GM18873 (cell line): Measurements from ENCODE around the gene MXD3.
"Not testable (repeated sequence)": the region's sequence is repeated elsewhere in the genome, so short reads cannot be mapped to it uniquely, and the experiment has no call there.

Experiments
- ATAC-seq: cut with Tn5 transposase; IDR thresholded peaks from one replicate; pipeline ENCODE4 v1.9.1; 2021; ENCODE audit warnings: mild to moderate bottlenecking, moderate library complexity, moderate number of reproducible peaks; ENCODE audit not compliant: unreplicated experiment, low FRiP score

Gene MXD3

GRCh38 chr5:177306674-177307543 is 4.8 kb downstream of the MXD3 start:
- ATAC-seq, result no peak

DNA sequence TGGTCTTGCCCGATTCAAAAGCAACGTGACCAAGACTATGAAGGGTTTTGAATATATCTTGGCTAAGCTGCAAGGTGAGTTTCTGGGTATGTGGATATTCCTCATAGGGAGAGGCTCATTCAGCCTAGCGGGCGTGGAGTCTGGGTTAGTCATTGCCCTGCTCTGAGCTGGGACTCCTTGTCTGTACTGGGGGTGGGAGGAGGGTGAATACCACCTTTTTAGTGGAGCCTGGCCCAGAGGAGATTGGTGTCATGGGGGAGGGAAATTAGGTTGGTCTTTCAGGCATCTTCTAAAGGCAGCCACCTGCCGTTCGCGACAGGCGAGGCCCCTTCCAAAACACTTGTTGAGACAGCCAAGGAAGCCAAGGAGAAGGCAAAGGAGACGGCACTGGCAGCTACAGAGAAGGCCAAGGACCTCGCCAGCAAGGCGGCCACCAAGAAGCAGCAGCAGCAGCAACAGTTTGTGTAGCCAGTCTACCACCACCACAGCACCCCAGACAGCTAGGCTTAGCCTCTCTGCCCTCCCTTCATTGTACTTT is 5.5 kb downstream of the MXD3 start:
- ATAC-seq, result not testable (repeated sequence)

DNA sequence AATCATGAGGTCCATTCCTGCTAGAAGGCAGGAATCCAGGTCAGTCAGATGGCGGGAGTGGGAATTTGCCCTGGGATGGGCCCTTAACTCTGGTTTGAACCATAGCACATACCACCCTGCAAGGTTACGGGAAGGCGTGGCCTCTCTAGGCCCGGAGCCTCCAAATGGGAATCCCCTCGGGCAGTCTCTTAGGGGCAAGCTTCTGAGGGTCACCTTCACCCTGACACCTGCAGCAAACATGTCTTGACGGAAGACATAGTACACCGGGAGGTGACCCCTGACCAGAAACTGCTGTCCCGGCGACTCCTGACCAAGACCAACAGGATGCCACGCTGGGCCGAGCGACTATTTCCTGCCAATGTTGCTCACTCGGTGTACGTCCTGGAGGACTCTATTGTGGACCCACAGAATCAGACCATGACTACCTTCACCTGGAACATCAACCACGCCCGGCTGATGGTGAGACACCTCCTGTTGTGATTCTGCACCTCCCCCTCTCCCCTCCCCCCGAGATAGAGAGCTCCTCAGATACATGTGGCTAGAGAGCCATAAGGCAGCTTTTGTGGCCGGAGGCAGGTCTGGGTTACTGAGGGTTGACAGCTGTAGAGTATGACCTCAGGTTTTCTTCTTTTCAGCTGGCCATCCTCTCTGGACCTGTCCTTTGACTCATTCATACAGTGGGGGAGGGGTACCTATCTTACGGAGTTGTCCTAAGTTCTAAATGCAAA is 7.1 kb downstream of the MXD3 start:
- ATAC-seq, result no peak

- ATAC-seq, result no peak
These were observed 7.7 kb downstream of the MXD3 start for GRCh38 chr5:177303925-177304391.

DNA sequence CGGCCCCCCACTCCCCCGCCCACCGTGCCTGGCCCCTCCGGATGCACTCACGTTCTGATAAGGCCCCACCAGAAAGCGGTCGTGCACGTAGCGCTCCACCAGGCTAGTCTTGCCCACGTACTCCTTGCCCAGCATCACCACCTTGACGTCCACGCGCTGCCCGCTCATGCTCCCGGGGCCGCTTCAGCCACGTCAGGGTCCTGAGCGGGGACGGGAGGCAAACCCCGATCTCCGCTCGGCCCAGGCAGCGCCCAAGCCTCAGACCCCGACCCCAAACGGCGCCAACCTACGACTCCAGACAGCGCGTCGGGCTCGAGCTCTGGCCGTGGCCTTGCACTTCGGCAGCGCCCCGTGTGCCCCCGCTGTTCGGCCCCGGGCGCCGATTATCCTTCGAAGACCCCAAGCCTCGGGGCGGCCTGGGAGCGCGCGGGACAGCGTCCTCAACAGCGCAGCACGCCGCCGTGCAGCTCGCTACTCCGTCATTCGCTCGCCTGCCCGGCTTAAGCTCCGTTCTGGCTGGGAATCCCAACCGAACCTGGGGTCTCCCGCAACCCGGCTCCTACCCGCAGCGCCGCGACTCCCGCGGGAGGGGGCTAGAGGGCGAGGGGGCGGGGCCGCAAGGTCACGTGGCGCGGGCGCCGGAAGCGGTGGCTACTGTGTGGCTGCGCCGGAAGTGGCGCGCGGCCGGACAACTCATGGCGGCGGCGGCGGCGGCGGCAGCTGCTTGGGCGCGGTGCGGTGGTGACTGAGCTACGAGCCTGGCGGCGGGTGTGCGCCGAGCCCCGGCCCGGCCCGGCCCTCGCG is 8.4 kb downstream of the MXD3 start, which contains the start of the genes PRELID1 and RAB24:
Gene PRELID1 (plus strand): TSS at position 679 of the 804 bp plus-strand sequence. CDS start 187 bp downstream, outside the sequence.
Gene RAB24 (minus strand): TSS at position 599 of the 804 bp plus-strand sequence. CDS start 431 bp downstream, at position 168.
- ATAC-seq, result peak; percentile 35

GRCh38 chr5:177302354-177303110 is 9.2 kb downstream of the MXD3 start:
- no peak for ATAC-seq

DNA sequence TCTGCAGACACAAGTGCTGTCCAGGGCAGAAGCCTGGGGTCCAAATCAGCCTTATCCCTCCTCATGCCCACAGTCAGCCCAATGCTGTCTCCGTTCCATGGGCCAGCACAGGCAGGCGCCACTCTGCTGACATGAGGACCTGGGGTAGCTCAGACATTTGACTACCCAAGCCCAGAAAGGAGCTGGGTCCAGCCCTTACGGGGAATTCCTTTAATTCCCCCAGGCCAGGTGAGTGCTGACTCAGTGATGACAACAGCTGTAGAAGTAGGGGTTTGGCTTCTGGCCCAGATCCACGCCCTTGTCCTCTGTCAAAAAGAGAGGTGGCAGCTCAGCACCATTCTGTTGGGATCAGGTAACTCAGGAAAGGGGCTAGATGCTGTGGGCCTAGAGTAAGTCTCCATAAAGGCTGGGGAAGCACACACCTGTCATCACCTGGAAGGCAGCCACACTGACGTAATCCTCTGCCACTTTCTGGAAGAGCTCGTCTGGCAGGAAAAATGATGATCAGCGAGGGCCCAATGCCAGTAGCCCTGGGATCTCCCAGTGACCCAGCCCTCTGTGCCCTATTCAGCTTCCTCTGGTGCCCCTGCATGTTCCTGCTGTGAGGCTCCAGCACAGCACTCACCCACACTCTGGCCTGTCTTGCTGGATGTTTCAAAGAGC is 10.1 kb downstream of the MXD3 start:
- no peak for ATAC-seq

- ATAC-seq, result no peak
These were observed 10.7 kb downstream of the MXD3 start for GRCh38 chr5:177300951-177301350.

GRCh38 chr5:177300236-177300880 is 11.3 kb downstream of the MXD3 start:
- ATAC-seq, result no peak

DNA sequence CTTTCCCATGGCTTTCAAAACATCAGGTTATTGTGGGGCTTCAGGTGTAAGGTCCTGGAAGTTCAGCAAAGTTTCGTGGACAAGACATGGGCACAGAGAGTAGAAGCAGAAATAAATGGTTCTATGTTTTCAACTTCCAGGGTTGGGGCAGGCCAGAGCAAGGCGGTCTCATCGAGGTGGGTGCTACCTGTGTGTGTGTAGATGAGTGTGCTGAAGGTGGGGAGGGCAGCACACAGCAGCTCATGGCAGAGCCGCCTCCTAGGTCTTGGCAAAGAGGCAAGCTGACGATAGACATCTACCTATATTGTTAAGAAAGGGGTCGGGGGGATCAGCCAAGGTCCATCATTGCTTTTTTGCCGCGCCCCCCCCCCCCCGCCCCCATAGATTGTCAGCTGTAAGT is 12.0 kb downstream of the MXD3 start:
- ATAC-seq, result no peak

DNA sequence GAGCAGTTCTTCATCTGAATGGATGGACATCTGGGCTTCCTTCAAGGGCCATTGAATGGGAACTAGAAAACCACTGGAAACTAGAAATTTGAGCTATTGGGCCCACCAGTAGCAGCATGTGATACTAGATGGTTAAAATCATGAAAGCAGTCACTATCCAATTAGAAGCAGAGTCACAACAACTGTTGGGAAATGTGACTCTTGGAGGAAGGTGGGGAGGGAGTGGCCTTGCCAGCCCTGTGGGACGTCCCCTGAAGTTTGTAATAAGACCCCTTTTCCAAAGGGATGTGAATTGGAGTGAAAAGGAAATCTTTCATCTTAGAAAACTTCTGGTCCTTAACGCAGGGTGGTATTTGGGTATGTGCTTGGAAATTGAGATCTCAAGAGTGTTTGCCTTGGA is 13.8 kb downstream of the MXD3 start:
- no peak for ATAC-seq

- no peak for ATAC-seq
These were observed 15.1 kb downstream of the MXD3 start for GRCh38 chr5:177296581-177296980.

GRCh38 chr5:177295924-177296323 is 15.8 kb downstream of the MXD3 start:
- ATAC-seq, result no peak

DNA sequence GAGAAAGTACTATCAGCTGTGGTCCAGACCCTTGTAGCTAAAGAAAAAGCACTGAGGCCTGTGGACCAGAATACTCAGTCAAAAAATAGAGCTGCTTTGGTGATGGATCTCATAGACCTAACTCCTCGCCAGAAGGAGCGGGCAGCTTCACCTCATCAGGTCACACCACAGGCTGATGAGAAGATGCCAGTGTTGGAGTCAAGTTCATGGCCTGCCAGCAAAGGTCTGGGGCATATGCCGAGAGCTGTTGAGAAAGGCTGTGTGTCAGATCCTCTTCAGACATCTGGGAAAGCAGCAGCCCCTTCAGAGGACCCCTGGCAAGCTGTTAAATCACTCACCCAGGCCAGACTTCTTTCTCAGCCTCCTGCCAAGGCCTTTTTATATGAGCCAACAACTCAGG is 17.1 kb downstream of the MXD3 start:
- ATAC-seq, result no peak

DNA sequence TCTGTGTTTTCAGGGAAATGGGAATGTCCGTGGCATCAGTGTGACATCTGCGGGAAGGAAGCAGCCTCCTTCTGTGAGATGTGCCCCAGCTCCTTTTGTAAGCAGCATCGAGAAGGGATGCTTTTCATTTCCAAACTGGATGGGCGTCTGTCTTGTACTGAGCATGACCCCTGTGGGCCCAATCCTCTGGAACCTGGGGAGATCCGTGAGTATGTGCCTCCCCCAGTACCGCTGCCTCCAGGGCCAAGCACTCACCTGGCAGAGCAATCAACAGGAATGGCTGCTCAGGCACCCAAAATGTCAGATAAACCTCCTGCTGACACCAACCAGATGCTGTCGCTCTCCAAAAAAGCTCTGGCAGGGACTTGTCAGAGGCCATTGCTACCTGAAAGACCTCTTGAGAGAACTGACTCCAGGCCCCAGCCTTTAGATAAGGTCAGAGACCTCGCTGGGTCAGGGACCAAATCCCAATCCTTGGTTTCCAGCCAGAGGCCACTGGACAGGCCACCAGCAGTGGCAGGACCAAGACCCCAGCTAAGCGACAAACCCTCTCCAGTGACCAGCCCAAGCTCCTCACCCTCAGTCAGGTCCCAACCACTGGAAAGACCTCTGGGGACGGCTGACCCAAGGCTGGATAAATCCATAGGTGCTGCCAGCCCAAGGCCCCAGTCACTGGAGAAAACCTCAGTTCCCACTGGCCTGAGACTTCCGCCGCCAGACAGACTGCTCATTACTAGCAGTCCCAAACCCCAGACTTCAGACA is 17.7 kb downstream of the MXD3 start:
- ATAC-seq, result no peak

DNA sequence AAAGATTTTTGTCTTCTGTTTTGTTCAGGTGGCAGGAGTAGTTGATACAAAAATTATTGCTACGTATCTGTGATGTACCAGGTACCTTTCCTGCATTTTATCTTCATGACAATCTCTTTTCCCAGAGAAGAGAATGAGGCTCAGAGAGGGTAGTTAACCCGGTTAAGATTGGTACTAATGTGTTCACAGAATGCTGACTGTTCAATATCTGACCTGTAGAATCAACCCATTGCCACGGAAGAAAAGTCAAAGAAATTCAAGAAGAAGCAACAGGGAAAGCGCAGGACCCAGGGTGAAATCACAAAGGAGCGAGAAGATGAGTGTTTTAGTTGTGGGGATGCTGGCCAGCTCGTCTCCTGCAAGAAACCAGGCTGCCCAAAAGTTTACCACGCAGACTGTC is 20.0 kb downstream of the MXD3 start:
- ATAC-seq, result no peak

DNA sequence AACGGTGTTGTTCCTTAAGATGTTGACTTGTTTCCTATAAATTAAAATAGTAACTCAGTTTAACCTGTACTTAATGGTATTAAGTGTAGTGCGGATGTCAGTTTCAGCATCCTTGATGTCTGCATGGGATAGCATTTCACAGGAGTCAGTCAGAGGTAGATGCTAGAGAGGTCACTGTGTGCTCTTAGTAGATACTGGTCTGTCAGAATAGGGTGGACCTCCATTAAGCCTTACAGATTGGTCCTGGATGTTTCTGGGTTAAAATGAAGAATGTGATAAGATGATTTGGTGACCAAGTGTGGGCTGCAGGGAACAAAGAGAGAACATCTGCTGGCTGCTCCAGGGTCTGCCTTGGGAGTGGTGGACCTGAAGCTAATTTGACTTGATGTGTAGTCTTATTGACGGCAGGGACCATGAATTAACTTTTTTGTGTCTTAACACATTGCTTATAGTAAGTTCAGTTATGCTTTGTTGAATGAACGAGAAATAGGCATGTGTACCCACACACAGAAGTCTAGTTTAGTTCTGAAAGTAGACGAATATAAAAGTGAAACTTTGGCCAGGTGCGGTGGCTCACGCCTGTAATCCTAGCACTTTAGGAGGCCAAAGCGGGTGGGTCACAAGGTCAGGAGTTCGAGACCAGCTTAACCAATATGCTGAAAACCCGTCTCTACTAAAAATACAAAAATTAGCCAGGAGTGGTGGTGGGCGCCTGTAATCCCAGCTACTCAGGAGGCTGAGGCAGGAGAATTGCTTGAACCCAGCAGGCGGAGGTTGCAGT is 20.7 kb downstream of the MXD3 start:
- no peak for ATAC-seq
